Osteocyte (in vitro differentiated cells): Measurements from ENCODE around the gene TINAG. TPM values are rescaled to one million over a fixed set of nuclear protein-coding genes. Genes with fewer than 3 reads are reported as not detected.

ENCODE experiments used
- DNase-seq: peaks from one replicate; pipeline ENCODE4 v3.0.0; 2021; ENCODE audit warnings: mixed read lengths; ENCODE audit not compliant: unreplicated experiment; ENCODE audit errors: extremely low spot score
- H3K27ac Mint-ChIP-seq: one replicate; pipeline ENCODE4 v1.8.0; 2021; ENCODE audit warnings: mild to moderate bottlenecking, mixed read lengths; ENCODE audit not compliant: unreplicated experiment
- H3K27me3 Mint-ChIP-seq: one replicate; pipeline ENCODE4 v1.8.0; 2021; ENCODE audit warnings: mixed read lengths; ENCODE audit not compliant: unreplicated experiment
- H3K36me3 Mint-ChIP-seq: one replicate; pipeline ENCODE4 v1.8.0; 2021; ENCODE audit warnings: mixed read lengths; ENCODE audit not compliant: unreplicated experiment
- H3K4me1 Mint-ChIP-seq: one replicate; pipeline ENCODE4 v1.8.0; 2021; ENCODE audit warnings: mixed read lengths; ENCODE audit not compliant: unreplicated experiment
- H3K4me3 Mint-ChIP-seq: one replicate; pipeline ENCODE4 v1.8.0; 2021; ENCODE audit warnings: mild to moderate bottlenecking, moderate library complexity, mixed read lengths; ENCODE audit not compliant: unreplicated experiment
- H3K9me3 Mint-ChIP-seq: one replicate; pipeline ENCODE4 v1.8.0; 2021; ENCODE audit warnings: mixed read lengths; ENCODE audit not compliant: unreplicated experiment
- total RNA-seq: library from RNA; stranded (reverse); gene quantifications from 2 replicates; pipeline ENCODE4 v1.2.1, GENCODE V29; 2021
- TF ChIP-seq, protein P1 (sequence below): fragments of 200-600 bp; sonication (generic); IDR thresholded peaks from 2 replicates; pipeline ENCODE4 v1.5.0; 2021; ENCODE audit warnings: antibody characterized with exemption, mild to moderate bottlenecking, moderate library complexity

Gene TINAG
- total RNA-seq, 1 donor from 2014 or later = not detected

DNA sequence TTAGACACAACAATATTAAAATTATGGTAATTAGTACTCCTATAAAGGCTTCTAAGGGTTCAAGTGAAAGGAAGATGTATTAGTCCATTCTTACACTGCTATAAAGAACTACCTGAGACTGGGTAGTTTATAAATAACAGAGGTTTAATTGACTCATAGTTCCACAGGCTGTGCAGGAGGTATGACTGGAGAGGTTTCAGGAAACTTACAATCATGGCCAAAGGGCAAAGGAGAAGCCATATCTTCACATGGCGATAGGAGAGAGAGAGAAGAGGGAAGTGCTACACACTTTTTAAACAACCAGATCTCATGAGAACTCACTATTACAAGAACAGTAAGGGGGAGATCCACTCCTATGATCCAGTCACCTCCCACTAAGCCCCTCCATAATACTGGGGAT, 52.9 kb downstream of the TINAG start:
- peaks cover 3% of the 10 kb centered on the region for H3K9me3 Mint-ChIP-seq
- no peak overlapping the region for H3K27ac Mint-ChIP-seq
- DNase-seq = no peak
- no peaks in the 10 kb centered on the region for H3K36me3 Mint-ChIP-seq
- H3K4me1 Mint-ChIP-seq = no peaks in the 10 kb centered on the region
- TF ChIP-seq, protein P1, sequence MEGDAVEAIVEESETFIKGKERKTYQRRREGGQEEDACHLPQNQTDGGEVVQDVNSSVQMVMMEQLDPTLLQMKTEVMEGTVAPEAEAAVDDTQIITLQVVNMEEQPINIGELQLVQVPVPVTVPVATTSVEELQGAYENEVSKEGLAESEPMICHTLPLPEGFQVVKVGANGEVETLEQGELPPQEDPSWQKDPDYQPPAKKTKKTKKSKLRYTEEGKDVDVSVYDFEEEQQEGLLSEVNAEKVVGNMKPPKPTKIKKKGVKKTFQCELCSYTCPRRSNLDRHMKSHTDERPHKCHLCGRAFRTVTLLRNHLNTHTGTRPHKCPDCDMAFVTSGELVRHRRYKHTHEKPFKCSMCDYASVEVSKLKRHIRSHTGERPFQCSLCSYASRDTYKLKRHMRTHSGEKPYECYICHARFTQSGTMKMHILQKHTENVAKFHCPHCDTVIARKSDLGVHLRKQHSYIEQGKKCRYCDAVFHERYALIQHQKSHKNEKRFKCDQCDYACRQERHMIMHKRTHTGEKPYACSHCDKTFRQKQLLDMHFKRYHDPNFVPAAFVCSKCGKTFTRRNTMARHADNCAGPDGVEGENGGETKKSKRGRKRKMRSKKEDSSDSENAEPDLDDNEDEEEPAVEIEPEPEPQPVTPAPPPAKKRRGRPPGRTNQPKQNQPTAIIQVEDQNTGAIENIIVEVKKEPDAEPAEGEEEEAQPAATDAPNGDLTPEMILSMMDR = no peak
- no peaks in the 10 kb centered on the region for H3K27me3 Mint-ChIP-seq
- H3K4me3 Mint-ChIP-seq = no peak overlapping the region

DNA sequence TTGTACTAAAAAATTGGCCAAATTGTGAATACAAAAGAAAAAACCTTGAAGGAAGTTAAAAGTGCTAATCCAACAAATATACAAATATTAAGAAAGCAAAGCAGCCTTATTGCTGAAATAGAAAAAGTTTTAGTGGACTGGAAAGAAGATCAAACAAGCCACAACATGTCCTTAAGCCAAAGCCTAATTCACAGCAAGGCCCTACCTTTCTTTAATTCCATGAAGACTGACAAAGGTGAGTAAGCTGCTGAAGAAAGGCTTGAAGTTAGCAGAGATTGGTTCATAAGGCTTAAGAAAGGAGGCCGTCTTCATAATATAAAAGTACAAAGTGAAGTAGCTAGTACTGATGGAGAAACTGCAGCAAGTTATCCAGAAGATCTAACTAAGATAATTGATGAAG, 53.5 kb downstream of the TINAG start:
- H3K36me3 Mint-ChIP-seq = no peaks in the 10 kb centered on the region
- H3K4me3 Mint-ChIP-seq = no peak overlapping the region
- peaks cover 3% of the 10 kb centered on the region for H3K4me1 Mint-ChIP-seq
- no peaks in the 10 kb centered on the region for H3K27me3 Mint-ChIP-seq
- H3K27ac Mint-ChIP-seq = no peak overlapping the region
- peaks cover 3% of the 10 kb centered on the region for H3K9me3 Mint-ChIP-seq
- DNase-seq = no peak
- TF ChIP-seq, protein P1 = no peak

DNA sequence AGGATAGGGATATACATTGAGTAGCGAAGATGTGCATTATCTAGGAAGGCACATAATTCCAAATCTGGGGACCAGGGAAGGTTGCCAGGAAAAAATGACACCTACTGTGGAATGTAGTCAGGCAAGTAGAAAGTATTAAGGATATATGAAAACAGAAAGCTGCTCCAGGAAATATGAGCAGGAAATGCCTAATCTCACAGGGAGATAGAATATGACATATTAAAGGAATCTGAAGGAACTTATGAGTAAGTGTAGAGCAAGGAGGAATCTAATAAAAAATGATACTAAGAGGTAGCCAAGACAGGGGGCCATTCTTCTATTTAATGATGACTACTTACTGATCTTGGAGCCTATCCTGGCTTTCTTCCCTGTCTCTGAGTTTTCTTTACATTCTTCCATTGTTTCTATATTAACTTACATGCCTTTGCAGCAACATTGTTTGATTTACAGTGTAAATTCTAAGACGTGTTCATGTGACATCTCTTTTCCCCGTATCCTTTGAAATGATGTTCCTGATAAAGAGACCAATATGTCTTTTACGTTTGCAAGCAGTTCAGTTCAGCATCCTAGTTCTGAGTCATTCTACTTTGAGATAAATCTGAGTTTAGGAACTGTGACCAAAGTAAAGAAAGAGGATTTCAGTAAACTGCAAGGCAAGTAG, 58.6 kb downstream of the TINAG start:
- Mint-ChIP-seq H3K9me3 (peaks cover 3% of the 10 kb centered on the region), H3K4me3 (peak overlapping the region; percentile 1), H3K36me3 (no peaks in the 10 kb centered on the region), H3K4me1 (peaks cover 15% of the 10 kb centered on the region), H3K27ac (no peak overlapping the region), H3K27me3 (no peaks in the 10 kb centered on the region)
- TF ChIP-seq, protein P1 = no peak
- DNase-seq = no peak

DNA sequence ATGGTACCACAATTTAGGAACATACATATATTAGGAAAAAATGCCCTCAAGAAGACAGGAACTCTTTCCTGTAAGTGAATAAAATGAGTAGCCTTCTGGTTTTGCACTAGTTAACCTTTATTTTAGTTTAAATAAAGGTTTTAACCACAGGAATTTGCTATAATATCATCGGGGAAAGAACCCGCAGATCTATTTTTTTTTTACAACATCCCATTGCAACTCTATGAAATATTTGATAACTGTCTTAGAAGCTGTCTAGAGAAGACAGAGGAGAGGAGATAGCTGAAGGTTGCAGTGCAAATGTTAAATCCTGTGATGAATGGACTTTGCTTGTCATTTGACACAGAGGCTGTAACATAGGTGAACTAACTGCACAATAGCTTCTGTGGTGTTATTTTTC, 69.5 kb downstream of the TINAG start:
- TF ChIP-seq, protein P1 = no peak
- H3K4me1 Mint-ChIP-seq = peaks cover 17% of the 10 kb centered on the region

DNA sequence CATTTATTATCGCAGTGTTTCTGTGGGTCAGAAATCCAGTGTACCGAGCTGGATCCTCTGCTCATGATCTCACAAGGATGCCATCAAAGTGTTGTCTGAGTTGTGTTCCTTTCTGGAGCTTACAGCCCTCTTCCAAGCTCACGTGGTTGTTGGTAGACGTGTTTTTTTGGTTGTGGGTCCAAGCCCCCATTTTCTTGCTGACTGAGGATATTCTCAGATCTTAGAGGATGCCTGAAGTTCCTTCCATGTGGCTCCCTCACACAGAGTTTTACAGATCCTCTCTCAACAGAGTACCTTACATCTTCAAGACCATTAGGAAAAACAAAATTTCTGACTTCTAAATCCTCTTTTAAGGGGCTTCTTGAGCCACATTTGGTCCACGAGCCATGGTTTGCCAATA, 78.1 kb downstream of the TINAG start:
- H3K27ac Mint-ChIP-seq = no peak overlapping the region
- DNase-seq = no peak
- H3K4me1 Mint-ChIP-seq = no peaks in the 10 kb centered on the region
- TF ChIP-seq, protein P1 = no peak
- H3K36me3 Mint-ChIP-seq = no peaks in the 10 kb centered on the region
- no peaks in the 10 kb centered on the region for H3K9me3 Mint-ChIP-seq
- no peaks in the 10 kb centered on the region for H3K27me3 Mint-ChIP-seq
- H3K4me3 Mint-ChIP-seq = no peak overlapping the region

More for the DNA sequence above, 69.5 kb downstream of the TINAG start:
- Mint-ChIP-seq H3K27ac (no peak overlapping the region), H3K4me3 (no peak overlapping the region), H3K27me3 (no peaks in the 10 kb centered on the region), H3K36me3 (no peaks in the 10 kb centered on the region), H3K9me3 (no peaks in the 10 kb centered on the region)
- DNase-seq = no peak
